ENCODE data around the gene CFAP70. TPM values are rescaled to one million over a fixed set of nuclear protein-coding genes. Genes with fewer than 3 reads are reported as not detected.

The CFAP70 gene
- total RNA-seq, 2 donors from 2014 or later: 1.9 to 3.4 TPM

- no peak for TF ChIP-seq CTCF (IDR thresholded peaks at IDR 0.05)
- no peaks in the 10 kb centered on the region for H3K9me3 ChIP-seq
- no peak for DNase-seq (ENCODE audit: low spot score)
- H3K4me1 ChIP-seq (ENCODE audit: control insufficient read depth in 1 of 2, low read depth in 2 of 2): no peaks in the 10 kb centered on the region
- H3K27me3 ChIP-seq (replicated peaks; ENCODE audit: insufficient read depth): no peaks in the 10 kb centered on the region
- no peak overlapping the region for H3K27ac ChIP-seq
- no peak overlapping the region for H3K4me3 ChIP-seq
- no peak for ATAC-seq (ENCODE audit: insufficient number of reproducible peaks, low FRiP score, low read depth)
- H3K36me3 ChIP-seq: no peaks in the 10 kb centered on the region
These were observed 61.7 kb downstream of the CFAP70 start for GRCh38 chr10:73296946-73297345.

DNA sequence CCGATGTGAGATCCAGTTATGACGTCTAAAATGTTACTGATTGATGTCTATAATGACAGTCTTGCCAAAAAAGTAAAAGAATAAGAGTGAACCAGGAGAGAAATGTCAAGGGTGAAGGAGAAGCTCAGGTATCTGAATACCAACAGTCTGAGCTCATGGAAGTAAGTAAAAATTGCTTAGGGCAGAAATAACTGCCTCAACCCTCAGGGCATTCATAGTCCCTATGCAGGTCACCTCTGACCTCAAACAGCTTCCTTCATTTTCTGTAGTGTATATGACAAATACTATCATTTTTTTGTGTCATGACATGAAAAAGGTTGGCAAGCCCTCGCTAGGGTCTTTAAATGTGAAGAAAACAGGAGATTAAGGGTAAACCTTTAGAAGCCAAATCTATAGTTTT, 65.2 kb downstream of the CFAP70 start:
- Histone ChIP-seq H3K36me3 (no peaks in the 10 kb centered on the region), H3K9me3 (no peaks in the 10 kb centered on the region), H3K4me1 (ENCODE audit: control insufficient read depth in 1 of 2, low read depth in 2 of 2) (no peaks in the 10 kb centered on the region), H3K4me3 (no peak overlapping the region), H3K27ac (no peak overlapping the region), H3K27me3 (replicated peaks; ENCODE audit: insufficient read depth) (no peaks in the 10 kb centered on the region)
- ATAC-seq (ENCODE audit: insufficient number of reproducible peaks, low FRiP score, low read depth) (no peak), DNase-seq (ENCODE audit: low spot score) (no peak)
- TF ChIP-seq CTCF (IDR thresholded peaks at IDR 0.05): no peak

GRCh38 chr10:73289958-73290357, 68.7 kb downstream of the CFAP70 start:
- no peak for TF ChIP-seq CTCF (IDR thresholded peaks at IDR 0.05)
- Histone ChIP-seq H3K36me3 (no peaks in the 10 kb centered on the region), H3K27me3 (replicated peaks; ENCODE audit: insufficient read depth) (no peaks in the 10 kb centered on the region), H3K4me3 (no peak overlapping the region), H3K4me1 (ENCODE audit: control insufficient read depth in 1 of 2, low read depth in 2 of 2) (no peaks in the 10 kb centered on the region), H3K9me3 (no peaks in the 10 kb centered on the region), H3K27ac (no peak overlapping the region)
- no peak for DNase-seq (ENCODE audit: low spot score)
- no peak for ATAC-seq (ENCODE audit: insufficient number of reproducible peaks, low FRiP score, low read depth)

DNA sequence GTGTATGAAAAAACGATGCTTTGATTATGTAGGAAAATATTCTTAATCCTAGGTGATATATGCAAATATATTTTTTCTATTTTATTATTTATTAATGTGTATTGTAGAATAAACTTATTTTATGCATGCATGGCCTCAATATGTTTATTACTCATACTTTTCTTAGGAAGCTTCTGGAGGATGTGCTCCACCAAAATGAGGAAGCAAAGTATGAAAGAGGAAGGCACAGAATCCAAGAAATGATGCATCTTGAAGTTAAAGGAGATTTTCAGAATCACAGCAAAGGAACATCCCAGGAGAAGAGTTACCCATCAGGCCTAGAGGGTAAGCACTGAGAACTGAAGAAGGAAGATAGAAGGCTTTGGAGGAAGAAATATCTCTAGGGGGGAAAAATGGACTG, 71.2 kb downstream of the CFAP70 start:
- H3K4me3 ChIP-seq: no peak overlapping the region

DNA sequence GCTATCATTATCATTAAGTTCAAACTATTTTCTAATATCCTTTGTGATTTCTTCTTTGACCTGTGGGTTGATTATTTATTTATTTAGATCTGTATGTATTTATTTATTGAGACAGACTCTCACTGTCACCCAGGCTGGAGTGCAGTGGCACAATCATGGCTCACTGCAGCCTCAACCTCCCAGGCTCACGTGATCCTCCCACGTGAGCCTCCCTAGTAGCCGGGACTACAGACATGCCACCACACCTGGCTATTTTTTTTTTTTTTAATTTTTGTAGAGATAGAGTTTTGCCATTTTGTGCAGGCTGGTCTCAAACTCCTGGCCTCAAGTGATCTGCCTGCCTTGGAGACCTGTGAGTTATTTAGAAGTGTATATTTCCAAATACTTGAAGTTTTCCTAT, 77.6 kb downstream of the CFAP70 start:
- no peak for TF ChIP-seq CTCF (IDR thresholded peaks at IDR 0.05)
- Histone ChIP-seq H3K4me1 (ENCODE audit: control insufficient read depth in 1 of 2, low read depth in 2 of 2) (no peaks in the 10 kb centered on the region), H3K27ac (no peak overlapping the region), H3K9me3 (no peaks in the 10 kb centered on the region), H3K36me3 (no peaks in the 10 kb centered on the region), H3K27me3 (replicated peaks; ENCODE audit: insufficient read depth) (no peaks in the 10 kb centered on the region), H3K4me3 (no peak overlapping the region)
- ATAC-seq (ENCODE audit: insufficient number of reproducible peaks, low FRiP score, low read depth) (no peak), DNase-seq (ENCODE audit: low spot score) (no peak)

More for the DNA sequence above, 71.2 kb downstream of the CFAP70 start:
- ATAC-seq (ENCODE audit: insufficient number of reproducible peaks, low FRiP score, low read depth): no peak
- Histone ChIP-seq H3K9me3 (no peaks in the 10 kb centered on the region), H3K4me1 (ENCODE audit: control insufficient read depth in 1 of 2, low read depth in 2 of 2) (no peaks in the 10 kb centered on the region), H3K27ac (no peak overlapping the region), H3K27me3 (replicated peaks; ENCODE audit: insufficient read depth) (no peaks in the 10 kb centered on the region), H3K36me3 (no peaks in the 10 kb centered on the region)
- no peak for DNase-seq (ENCODE audit: low spot score)
- TF ChIP-seq CTCF (IDR thresholded peaks at IDR 0.05): no peak
